Upper lobe of left lung (tissue), 4 donors: ENCODE results near the gene BEND2.

ENCODE experiments used
- CTCF ChIP-seq, 6 experiments: fragments of 450-650 bp in 4 of 6; fragments of 200-600 bp in 2 of 6; sonication (generic) in 2 of 6; IDR thresholded peaks; one replicate each; pipeline ENCODE4 v1.5.1; 2016 to 2019; ENCODE audit warnings: antibody characterized with exemption in 6 of 6
- EP300 ChIP-seq, 4 donors: sonication (generic); formaldehyde crosslinking; IDR thresholded peaks; one replicate each; pipeline ENCODE4 v1.5.1; 2017; ENCODE audit warnings: antibody characterized with exemption in 4 of 4, control low read depth in 2 of 4
- POLR2AphosphoS5 ChIP-seq, 2 donors: sonication (generic); formaldehyde crosslinking; IDR thresholded peaks; one replicate each; pipeline ENCODE4 v1.5.1; 2017; ENCODE audit warnings: antibody characterized with exemption in 2 of 2

GRCh38 chrX:18227458-18227857 lies 6.8 kb upstream of the BEND2 start:
- TF ChIP-seq POLR2AphosphoS5 (IDR thresholded peaks at IDR 0.05) (no peak), CTCF (IDR thresholded peaks at IDR 0.05) (no peak), EP300 (IDR thresholded peaks at IDR 0.05) (no peak)
